GM19452 (cell line): ENCODE results near the gene PLXDC2.

Source experiments
- ATAC-seq: cut with Tn5 transposase; IDR thresholded peaks from one replicate; pipeline ENCODE4 v1.9.1; 2021; ENCODE audit not compliant: unreplicated experiment

The PLXDC2 gene

GRCh38 chr10:19932806-19933371, 116.7 kb downstream of the PLXDC2 start:
- no peak for ATAC-seq

GRCh38 chr10:19933772-19934171, 117.5 kb downstream of the PLXDC2 start:
- ATAC-seq = no peak

- ATAC-seq = no peak
Measured at GRCh38 chr10:19935176-19935575, 118.9 kb downstream of the PLXDC2 start.

- no peak for ATAC-seq
Measured at GRCh38 chr10:19936289-19936688, 120.1 kb downstream of the PLXDC2 start.

- ATAC-seq = no peak
Measured at GRCh38 chr10:19937989-19938388, 121.8 kb downstream of the PLXDC2 start.

GRCh38 chr10:19941206-19941880, 125.1 kb downstream of the PLXDC2 start:
- ATAC-seq = no peak

GRCh38 chr10:19944911-19945663, 128.9 kb downstream of the PLXDC2 start:
- ATAC-seq = no peak

- no peak for ATAC-seq
Measured at GRCh38 chr10:19946245-19946644, 130.0 kb downstream of the PLXDC2 start.

GRCh38 chr10:19946791-19947190, 130.6 kb downstream of the PLXDC2 start:
- no peak for ATAC-seq

GRCh38 chr10:19947215-19947614, 131.0 kb downstream of the PLXDC2 start:
- ATAC-seq = no peak

GRCh38 chr10:19947656-19948055, 131.4 kb downstream of the PLXDC2 start:
- peak; percentile 78 for ATAC-seq

- no peak for ATAC-seq
Measured at GRCh38 chr10:19952224-19953010, 136.2 kb downstream of the PLXDC2 start.

GRCh38 chr10:19954601-19955000, 138.4 kb downstream of the PLXDC2 start:
- no peak for ATAC-seq

GRCh38 chr10:19956516-19957032, 140.3 kb downstream of the PLXDC2 start:
- ATAC-seq = no peak

GRCh38 chr10:19958787-19959186, 142.6 kb downstream of the PLXDC2 start:
- peak; percentile 96 for ATAC-seq

- no peak for ATAC-seq
Measured at GRCh38 chr10:19961076-19962053, 145.1 kb downstream of the PLXDC2 start.

- ATAC-seq = no peak
Measured at GRCh38 chr10:19964625-19965024, 148.4 kb downstream of the PLXDC2 start.

- no peak for ATAC-seq
Measured at GRCh38 chr10:19966751-19967150, 150.5 kb downstream of the PLXDC2 start.

- no peak for ATAC-seq
Measured at GRCh38 chr10:19967981-19968380, 151.7 kb downstream of the PLXDC2 start.

GRCh38 chr10:19968745-19969144, 152.5 kb downstream of the PLXDC2 start:
- ATAC-seq = no peak
